B cell (primary cell): ENCODE data around the gene ITSN1. TPM values are rescaled to one million over a fixed set of nuclear protein-coding genes. Genes with fewer than 3 reads are reported as not detected.

Experiments used
- ATAC-seq: fragments of 200-7000 bp; cut with Tn5 transposase; one replicate; pipeline ENCODE4 v1.10.0; 2021; ENCODE audit warnings: low read depth, mild to moderate bottlenecking, moderate number of reproducible peaks, moderate library complexity
- CTCF ChIA-PET: fragments of 350-600 bp; sonication (Branson Sonifier 250); formaldehyde crosslinking; loops from one replicate; lab custom pipeline; 2021; ENCODE audit warnings: antibody characterized with exemption, inconsistent platforms; lab: Charles Lee
- POLR2A ChIA-PET: fragments of 350-600 bp; sonication (Branson Sonifier 250); formaldehyde crosslinking; loops from one replicate; lab custom pipeline; 2021; ENCODE audit warnings: antibody characterized with exemption; lab: Charles Lee
- DNase-seq: peaks from one replicate; pipeline ENCODE4 v3.0.0; 2013
- H2AFZ ChIP-seq: 2 replicates; pipeline ENCODE4 v1.6.1; 2012; ENCODE audit warnings: mild to moderate bottlenecking, low read depth, low read length; ENCODE audit not compliant: insufficient read depth, poor library complexity, severe bottlenecking
- H3K27ac ChIP-seq, 2 donors: 1 replicate in 1 of 2; 2 replicates in 1 of 2; pipeline ENCODE4 v1.5.1; 2012 to 2013; ENCODE audit warnings: low read length in 2 of 2, mild to moderate bottlenecking in 2 of 2, moderate library complexity in 1 of 2
- H3K27me3 ChIP-seq, 4 experiments: fragments of 200-600 bp in 1 of 4; sonication (generic) in 1 of 4; replicated peaks in 1 of 4; 1 replicate in 2 of 4; 2 replicates in 2 of 4; pipeline versions ENCODE4 v1.6.1 to v1.7.0; 2013 to 2016; ENCODE audit warnings: low read length in 3 of 4, mild to moderate bottlenecking in 2 of 4, mixed read lengths in 1 of 4, moderate library complexity in 1 of 4; ENCODE audit not compliant: insufficient read depth in 4 of 4, control insufficient read depth in 3 of 4; ENCODE audit errors: control extremely low read depth in 1 of 4
- H3K36me3 ChIP-seq, 2 experiments: replicated peaks in 1 of 2; 1 replicate in 1 of 2; 2 replicates in 1 of 2; pipeline versions ENCODE4 v1.6.1 to v1.7.1; 2013; ENCODE audit warnings: low read length in 1 of 2; ENCODE audit not compliant: insufficient read depth in 2 of 2, control insufficient read depth in 1 of 2; ENCODE audit errors: control extremely low read depth in 1 of 2, extremely low read depth in 1 of 2
- H3K4me1 ChIP-seq, 2 donors: fragments of 200-600 bp in 1 of 2; sonication (generic) in 1 of 2; 1 replicate in 1 of 2; 2 replicates in 1 of 2; pipeline versions ENCODE4 v1.5.1 to v1.6.1; 2013 to 2017; ENCODE audit warnings: low read length in 2 of 2; ENCODE audit not compliant: control insufficient read depth in 2 of 2, insufficient read depth in 2 of 2
- H3K4me2 ChIP-seq: replicated peaks from 2 replicates; pipeline ENCODE3; 2012; ENCODE audit warnings: mild to moderate bottlenecking, low read depth, low read length; ENCODE audit not compliant: poor library complexity, severe bottlenecking
- H3K4me3 ChIP-seq, 5 experiments: fragments of 200-600 bp in 1 of 5; sonication (generic) in 1 of 5; 1 replicate in 3 of 5; 2 replicates in 2 of 5; pipeline versions ENCODE4 v1.5.1 to v1.7.0; 2011 to 2016; ENCODE audit warnings: low read length in 4 of 5, mild to moderate bottlenecking in 4 of 5, low read depth in 2 of 5, control low read depth in 1 of 5, moderate library complexity in 1 of 5; ENCODE audit not compliant: insufficient read depth in 1 of 5; ENCODE audit errors: control extremely low read depth in 1 of 5, extremely low read depth in 1 of 5
- H3K79me2 ChIP-seq: fragments of 200-600 bp; sonication (generic); one replicate; pipeline ENCODE4 v1.6.0; 2016; ENCODE audit warnings: low read length; ENCODE audit not compliant: control insufficient read depth, insufficient read depth
- H3K9ac ChIP-seq: fragments of 200-600 bp; sonication (generic); 2 replicates; pipeline ENCODE4 v1.6.1; 2017; ENCODE audit warnings: mild to moderate bottlenecking, low read length, moderate library complexity
- H3K9me3 ChIP-seq, 3 donors: one replicate each; pipeline versions ENCODE4 v1.6.1 to v1.7.1; 2013; ENCODE audit warnings: low read length in 2 of 3; ENCODE audit not compliant: control insufficient read depth in 2 of 3, insufficient read depth in 1 of 3; ENCODE audit errors: control extremely low read depth in 1 of 3
- H4K20me1 ChIP-seq: 2 replicates; pipeline ENCODE4 v1.6.0; 2012; ENCODE audit warnings: mild to moderate bottlenecking, low read length; ENCODE audit not compliant: insufficient read depth, control insufficient read depth, poor library complexity, severe bottlenecking
- H3K27ac Mint-ChIP-seq: one replicate; pipeline ENCODE4 v1.8.0; 2021; ENCODE audit warnings: mixed read lengths
- H3K27me3 Mint-ChIP-seq: one replicate; pipeline ENCODE4 v1.8.0; 2021; ENCODE audit warnings: mixed read lengths
- H3K4me1 Mint-ChIP-seq: one replicate; pipeline ENCODE4 v1.8.0; 2021; ENCODE audit warnings: mixed read lengths
- H3K4me3 Mint-ChIP-seq: one replicate; pipeline ENCODE4 v1.8.0; 2021; ENCODE audit warnings: mixed read lengths
- H3K9me3 Mint-ChIP-seq: one replicate; pipeline ENCODE4 v1.8.0; 2022; ENCODE audit warnings: mixed read lengths; ENCODE audit not compliant: insufficient read depth
- EZH2 ChIP-seq: IDR thresholded peaks from 2 replicates; pipeline ENCODE4 v1.6.1; 2012; ENCODE audit warnings: borderline replicate concordance, low read depth, mild to moderate bottlenecking, moderate library complexity, low read length; ENCODE audit not compliant: insufficient read depth, poor library complexity, severe bottlenecking
- WGBS: methylation state at CpG from one replicate; pipeline ENCODE4 v1.1.5; 2013; ENCODE audit warnings: missing lambda C conversion rate; ENCODE audit not compliant: insufficient coverage; 5-methylcytosine and 5-hydroxymethylcytosine counted together
- intact Hi-C: fragments of 100-400 bp; cut with micrococcal nuclease; formaldehyde crosslinking; loops from one replicate; pipeline ENCODE4 v1.10.0; 2022
- polyA plus RNA-seq: library from polyadenylated mRNA; depleted of rRNA; stranded (reverse); fragments of >200 nt; gene quantifications from 2 replicates; pipeline ENCODE4 v1.2.3, GENCODE V29; 2012
- total RNA-seq, 2 donors: library from RNA; stranded (reverse); fragments of 120-200 nt in 1 of 2; gene quantifications; 1 replicate in 1 of 2; 2 replicates in 1 of 2; pipeline versions ENCODE4 v1.2.3 to v1.2.4, GENCODE V29; 2013 to 2022
- TF ChIP-seq, protein P1 (sequence below): fragments of 200-600 bp; IDR thresholded peaks from one replicate; pipeline ENCODE4 v1.8.0; 2022; ENCODE audit warnings: antibody characterized with exemption, mild to moderate bottlenecking

Gene ITSN1
- total and polyA plus RNA-seq, 2 donors (not counting 1 experiment from before 2014, with no cell fraction given) = 0.31 to 2.4 TPM

DNA sequence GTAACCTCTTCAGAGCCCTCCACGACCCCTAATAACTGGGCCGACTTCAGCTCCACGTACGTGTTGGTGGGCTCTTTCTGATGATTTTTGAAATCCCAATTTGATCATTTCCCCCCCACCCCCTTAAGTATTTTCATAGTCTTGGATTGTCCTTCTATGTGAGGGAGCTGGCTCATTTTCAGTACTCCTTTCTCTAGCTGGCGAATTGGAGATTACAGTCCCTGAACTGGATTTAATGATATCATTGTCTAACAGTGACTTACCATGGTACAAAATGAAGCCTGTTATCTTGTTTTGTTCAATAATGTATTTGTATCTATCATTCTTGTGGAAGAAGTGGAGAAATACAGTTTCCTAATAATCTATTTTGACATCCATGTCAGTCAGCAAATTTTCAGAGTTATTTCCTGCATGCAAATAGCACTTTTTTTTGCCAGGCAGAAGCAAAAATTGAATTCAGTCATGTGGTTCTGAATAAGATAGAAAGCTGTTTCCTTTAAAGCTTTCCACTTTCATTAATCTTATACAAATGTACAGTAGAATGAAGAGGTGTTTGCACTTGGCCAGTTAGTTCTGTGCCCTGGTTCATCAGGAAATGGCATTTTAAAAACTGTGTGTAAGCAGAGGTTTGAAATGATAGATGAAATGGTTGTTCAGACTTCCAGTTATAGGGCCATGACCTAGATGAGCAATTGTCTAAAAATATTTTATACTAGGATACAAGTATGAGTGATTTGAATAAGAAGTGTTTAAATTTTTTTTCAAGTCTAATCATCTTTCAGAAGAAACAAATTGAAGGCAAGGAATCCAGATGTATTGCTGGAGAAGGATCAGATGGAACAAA, 169.1 kb downstream of the ITSN1 start:
- DNase-seq (no peak), ATAC-seq (no peak)
- H3K9me3 ChIP-seq = no peaks in the 10 kb centered on the region
- H3K4me3 ChIP-seq = no peak overlapping the region
- H3K27ac ChIP-seq = no peak overlapping the region
- Mint-ChIP-seq H3K4me3 (no peak overlapping the region), H3K4me1 (no peaks in the 10 kb centered on the region), H3K9me3 (no peaks in the 10 kb centered on the region), H3K27ac (no peak overlapping the region), H3K27me3 (peaks cover 6% of the 10 kb centered on the region)
- H3K4me1 ChIP-seq = no peaks in the 10 kb centered on the region
- no peak overlapping the region for H3K9ac ChIP-seq
- POLR2A ChIA-PET = no interaction called here
- H2AFZ ChIP-seq = no peak overlapping the region
- H3K36me3 ChIP-seq = no peaks in the 10 kb centered on the region
- no peaks in the 10 kb centered on the region for H4K20me1 ChIP-seq
- H3K4me2 ChIP-seq = no peak overlapping the region
- H3K27me3 ChIP-seq = no peaks in the 10 kb centered on the region
- intact Hi-C loops = no loop called here
- WGBS = no CpG with 5 or more reads among the region's 5 CpGs
- CTCF ChIA-PET = no interaction called here
- TF ChIP-seq EZH2 = no peak
- TF ChIP-seq, protein P1, sequence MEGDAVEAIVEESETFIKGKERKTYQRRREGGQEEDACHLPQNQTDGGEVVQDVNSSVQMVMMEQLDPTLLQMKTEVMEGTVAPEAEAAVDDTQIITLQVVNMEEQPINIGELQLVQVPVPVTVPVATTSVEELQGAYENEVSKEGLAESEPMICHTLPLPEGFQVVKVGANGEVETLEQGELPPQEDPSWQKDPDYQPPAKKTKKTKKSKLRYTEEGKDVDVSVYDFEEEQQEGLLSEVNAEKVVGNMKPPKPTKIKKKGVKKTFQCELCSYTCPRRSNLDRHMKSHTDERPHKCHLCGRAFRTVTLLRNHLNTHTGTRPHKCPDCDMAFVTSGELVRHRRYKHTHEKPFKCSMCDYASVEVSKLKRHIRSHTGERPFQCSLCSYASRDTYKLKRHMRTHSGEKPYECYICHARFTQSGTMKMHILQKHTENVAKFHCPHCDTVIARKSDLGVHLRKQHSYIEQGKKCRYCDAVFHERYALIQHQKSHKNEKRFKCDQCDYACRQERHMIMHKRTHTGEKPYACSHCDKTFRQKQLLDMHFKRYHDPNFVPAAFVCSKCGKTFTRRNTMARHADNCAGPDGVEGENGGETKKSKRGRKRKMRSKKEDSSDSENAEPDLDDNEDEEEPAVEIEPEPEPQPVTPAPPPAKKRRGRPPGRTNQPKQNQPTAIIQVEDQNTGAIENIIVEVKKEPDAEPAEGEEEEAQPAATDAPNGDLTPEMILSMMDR = no peak
- no peaks in the 10 kb centered on the region for H3K79me2 ChIP-seq

DNA sequence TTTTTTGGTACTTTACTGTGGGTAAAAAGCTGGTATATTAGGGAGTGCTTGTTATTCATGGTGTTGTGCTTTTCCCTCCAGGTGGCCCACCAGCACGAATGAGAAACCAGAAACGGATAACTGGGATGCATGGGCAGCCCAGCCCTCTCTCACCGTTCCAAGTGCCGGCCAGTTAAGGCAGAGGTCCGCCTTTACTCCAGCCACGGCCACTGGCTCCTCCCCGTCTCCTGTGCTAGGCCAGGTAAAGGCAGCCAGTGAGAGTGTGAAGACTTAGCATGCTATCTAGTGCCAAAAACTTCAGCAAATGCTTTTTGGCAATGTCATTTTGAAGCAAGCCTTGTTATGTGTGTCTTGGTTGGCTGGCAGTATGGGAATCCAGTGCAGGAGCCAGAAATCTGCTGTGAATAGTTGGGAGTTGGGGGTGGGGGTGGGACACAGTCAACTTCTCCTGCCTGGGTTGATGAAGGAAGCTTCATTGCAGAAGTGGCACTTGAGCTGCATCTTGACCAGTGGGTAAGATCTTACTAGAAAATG, 171.6 kb downstream of the ITSN1 start:
- TF ChIP-seq, protein P1 = no peak
- no peak for TF ChIP-seq EZH2
- Histone ChIP-seq H2AFZ (no peak overlapping the region), H3K4me1 (no peaks in the 10 kb centered on the region), H3K4me2 (no peak overlapping the region), H3K9me3 (no peaks in the 10 kb centered on the region), H3K36me3 (no peaks in the 10 kb centered on the region), H3K79me2 (no peaks in the 10 kb centered on the region), H4K20me1 (no peaks in the 10 kb centered on the region), H3K4me3 (no peak overlapping the region), H3K27me3 (no peaks in the 10 kb centered on the region), H3K9ac (no peak overlapping the region), H3K27ac (no peak overlapping the region)
- Mint-ChIP-seq H3K27ac (no peak overlapping the region), H3K9me3 (no peaks in the 10 kb centered on the region), H3K27me3 (peaks cover 6% of the 10 kb centered on the region), H3K4me3 (no peak overlapping the region), H3K4me1 (no peaks in the 10 kb centered on the region)
- ChIA-PET POLR2A (no interaction called here), CTCF (no interaction called here)
- intact Hi-C loops = no loop called here
- ATAC-seq (no peak), DNase-seq (no peak)
- WGBS = 96% methylated on average over 7 of the region's 7 CpGs
